ENCODE measurements around the gene AIRE. TPM values are rescaled to one million over a fixed set of nuclear protein-coding genes. Genes with fewer than 3 reads are reported as not detected.

AIRE gene
- total and polyA plus RNA-seq, 4 donors = 0.10 to 1.1 (median 0.56) TPM

DNA sequence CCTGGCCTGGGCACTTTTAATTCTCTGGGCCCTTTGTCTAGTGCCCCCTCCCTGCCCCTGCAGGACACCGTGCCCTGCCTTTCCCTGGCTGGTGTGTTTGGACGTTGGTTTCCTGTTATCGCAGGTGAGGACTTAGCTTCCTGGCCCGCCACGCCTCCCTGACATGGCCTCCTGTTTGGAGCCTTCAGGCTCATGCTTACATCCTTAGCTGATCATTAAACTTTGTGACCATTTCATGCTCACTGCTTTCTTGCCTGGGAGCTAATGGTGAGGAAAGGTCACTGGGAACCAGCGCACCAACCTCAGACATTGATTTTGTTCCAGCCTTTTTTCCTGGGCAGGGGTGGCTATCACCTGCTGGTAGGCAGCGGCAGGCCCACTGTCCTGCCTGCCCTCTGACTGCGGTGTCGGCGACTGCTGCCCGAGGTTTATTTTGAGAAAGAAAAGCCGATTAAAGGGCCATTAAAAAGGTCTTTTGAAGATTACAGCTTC is 17.9 kb downstream of the AIRE start:
- H3K27me3 ChIP-seq (ENCODE audit: control insufficient read depth, insufficient read depth, low read length) = no peaks in the 10 kb centered on the region
- H3K4me1 ChIP-seq (ENCODE audit: control insufficient read depth, insufficient read depth, low read length) = peaks cover 76% of the 10 kb centered on the region
- peaks cover 56% of the 10 kb centered on the region for H3K36me3 ChIP-seq (ENCODE audit: control insufficient read depth, insufficient read depth, low read length)
- H3K9me3 ChIP-seq (ENCODE audit: control insufficient read depth, insufficient read depth, low read length) = no peaks in the 10 kb centered on the region
- H3K4me3 ChIP-seq (ENCODE audit: low read depth, low read length) = no peak overlapping the region
- H3K27ac ChIP-seq (ENCODE audit: low read depth, low read length) = peak overlapping the region; percentile 45
- peak in 1 of 6 donors; percentile 7 for DNase-seq (ENCODE audit: low read depth in 4 of 6, low spot score in 6 of 6)
- 41% methylated on average over 6 of the region's 12 CpGs for WGBS (ENCODE audit: insufficient coverage)

DNA sequence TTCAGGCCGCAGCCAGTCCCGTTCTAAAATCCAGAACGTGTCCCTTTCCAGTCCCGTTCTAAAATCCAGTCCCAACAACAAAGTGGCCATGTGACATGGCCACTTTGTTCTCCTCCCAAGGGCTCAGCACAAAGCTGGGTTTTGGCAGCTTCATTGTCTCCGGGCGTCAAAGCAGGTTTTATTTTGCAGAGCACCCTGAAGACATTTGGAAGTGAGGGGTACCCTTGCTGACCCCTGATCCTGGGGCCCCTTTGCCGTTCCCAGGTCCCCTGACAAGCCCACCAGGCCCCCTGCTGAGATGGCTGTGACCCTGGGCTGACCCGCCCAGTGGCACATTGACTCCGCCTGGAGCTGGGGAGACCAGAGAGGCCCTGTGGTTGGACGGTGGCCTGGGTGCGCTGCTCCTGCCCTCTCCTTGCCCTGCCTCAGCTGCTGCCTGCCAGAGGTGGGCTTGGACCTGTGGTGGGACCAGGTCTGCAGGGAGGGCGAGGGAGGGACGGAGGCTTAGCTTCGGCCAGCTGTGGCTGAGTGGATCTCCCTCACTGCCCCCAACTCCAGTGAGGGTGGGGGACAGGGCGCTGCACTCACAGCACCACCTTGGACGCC is 18.4 kb downstream of the AIRE start:
- Histone ChIP-seq H3K36me3 (ENCODE audit: control insufficient read depth, insufficient read depth, low read length) (peaks cover 60% of the 10 kb centered on the region), H3K4me1 (ENCODE audit: control insufficient read depth, insufficient read depth, low read length) (peaks cover 75% of the 10 kb centered on the region), H3K4me3 (ENCODE audit: low read depth, low read length) (no peak overlapping the region), H3K27ac (ENCODE audit: low read depth, low read length) (peak overlapping the region; percentile 45), H3K9me3 (ENCODE audit: control insufficient read depth, insufficient read depth, low read length) (no peaks in the 10 kb centered on the region), H3K27me3 (ENCODE audit: control insufficient read depth, insufficient read depth, low read length) (no peaks in the 10 kb centered on the region)
- DNase-seq (ENCODE audit: low read depth in 4 of 6, low spot score in 6 of 6) = peak in 1 of 6 donors; percentile 49
- WGBS (ENCODE audit: insufficient coverage) = 39% methylated on average over 14 of the region's 16 CpGs

DNA sequence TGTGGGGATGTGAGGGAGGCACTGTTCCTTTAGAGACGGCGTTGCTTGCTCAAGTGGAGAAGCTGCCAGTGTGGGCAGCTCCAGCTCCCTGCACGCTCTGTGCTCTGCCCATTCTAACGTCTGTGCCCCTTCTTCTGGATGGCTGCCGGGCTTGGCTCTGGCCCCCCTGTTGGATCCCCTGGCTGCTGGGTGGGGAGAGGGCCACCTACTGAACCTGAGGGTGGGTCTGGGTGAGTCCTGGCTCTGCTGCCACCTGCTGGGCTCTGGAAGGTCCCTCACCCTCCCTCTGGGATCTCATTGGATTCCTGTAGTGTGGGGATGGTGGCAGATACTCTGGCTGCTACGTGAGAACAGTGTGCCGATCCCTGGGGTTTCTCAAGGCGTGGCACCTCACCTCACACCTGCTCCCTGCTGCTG is 19.2 kb downstream of the AIRE start:
- H3K36me3 ChIP-seq (ENCODE audit: control insufficient read depth, insufficient read depth, low read length) = peaks cover 67% of the 10 kb centered on the region
- H3K4me3 ChIP-seq (ENCODE audit: low read depth, low read length) = no peak overlapping the region
- peak in 2 of 6 donors; percentile 78 to 83 for DNase-seq (ENCODE audit: low read depth in 4 of 6, low spot score in 6 of 6)
- 44% methylated on average over 5 of the region's 8 CpGs for WGBS (ENCODE audit: insufficient coverage)
- no peaks in the 10 kb centered on the region for H3K27me3 ChIP-seq (ENCODE audit: control insufficient read depth, insufficient read depth, low read length)
- H3K9me3 ChIP-seq (ENCODE audit: control insufficient read depth, insufficient read depth, low read length) = no peaks in the 10 kb centered on the region
- H3K27ac ChIP-seq (ENCODE audit: low read depth, low read length) = peak overlapping the region; percentile 45
- H3K4me1 ChIP-seq (ENCODE audit: control insufficient read depth, insufficient read depth, low read length) = peaks cover 71% of the 10 kb centered on the region

DNA sequence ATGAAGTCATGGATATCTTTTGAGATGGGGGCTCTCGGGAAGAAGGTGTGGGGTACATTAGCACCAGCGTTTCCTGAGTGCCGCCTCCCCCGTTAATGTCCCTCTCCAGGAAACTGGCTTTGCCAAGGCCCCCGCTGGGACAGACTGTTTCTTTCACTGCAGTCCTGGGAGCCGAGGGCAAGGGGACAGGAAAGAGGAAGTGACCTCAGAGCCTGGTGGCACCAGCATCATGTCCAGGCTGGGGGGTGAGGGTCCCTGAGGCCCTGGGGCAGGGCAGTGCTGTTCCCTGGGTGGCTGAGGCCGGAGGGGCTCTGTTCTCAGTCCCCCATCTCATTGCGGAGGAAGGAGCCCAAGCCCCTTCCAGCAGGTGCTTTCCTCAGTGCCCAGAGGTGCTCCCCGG is 20.0 kb downstream of the AIRE start:
- H3K27ac ChIP-seq (ENCODE audit: low read depth, low read length) = peak overlapping the region; percentile 63
- peaks cover 76% of the 10 kb centered on the region for H3K36me3 ChIP-seq (ENCODE audit: control insufficient read depth, insufficient read depth, low read length)
- DNase-seq (ENCODE audit: low read depth in 4 of 6, low spot score in 6 of 6) = no peak
- WGBS (ENCODE audit: insufficient coverage) = 72% methylated on average over 7 of the region's 9 CpGs
- H3K27me3 ChIP-seq (ENCODE audit: control insufficient read depth, insufficient read depth, low read length) = no peaks in the 10 kb centered on the region
- no peak overlapping the region for H3K4me3 ChIP-seq (ENCODE audit: low read depth, low read length)
- H3K9me3 ChIP-seq (ENCODE audit: control insufficient read depth, insufficient read depth, low read length) = no peaks in the 10 kb centered on the region
- peaks cover 68% of the 10 kb centered on the region for H3K4me1 ChIP-seq (ENCODE audit: control insufficient read depth, insufficient read depth, low read length)

DNA sequence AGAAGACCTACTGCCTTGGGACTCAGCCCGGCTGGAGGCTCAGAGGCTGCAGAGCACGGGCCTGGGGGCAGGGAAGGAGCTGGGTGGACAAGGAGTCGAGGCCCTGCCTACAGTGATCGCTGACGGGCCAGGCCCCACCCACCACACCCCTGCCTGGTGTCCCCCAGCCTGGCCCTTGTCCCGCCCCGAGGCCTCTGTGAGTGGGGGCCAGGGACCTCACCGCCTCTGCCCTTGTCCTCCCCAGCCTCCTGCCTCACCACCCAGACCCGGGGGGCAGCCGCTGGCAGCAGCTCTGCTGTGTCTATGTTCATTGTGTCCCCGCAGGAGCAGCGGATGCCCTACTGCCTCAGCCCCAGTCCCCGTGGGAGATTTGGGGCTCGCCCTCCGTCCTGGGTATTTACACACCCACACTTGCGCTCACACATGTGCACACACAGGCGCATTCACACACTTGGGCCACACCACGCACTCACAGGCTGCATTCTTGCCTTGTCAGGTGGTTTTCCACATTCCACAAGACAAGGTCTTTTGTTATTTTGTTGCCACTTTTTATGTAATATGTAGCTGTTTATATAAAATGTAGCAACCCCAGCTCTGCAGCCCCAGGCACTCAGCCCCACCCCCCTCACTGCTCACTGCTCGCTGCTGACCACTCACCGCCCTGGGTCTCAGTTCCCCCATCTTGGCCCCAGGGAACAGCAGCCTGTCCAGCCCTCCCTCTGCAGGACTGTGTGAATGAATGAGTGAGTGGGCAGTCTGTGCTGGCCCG is 21.4 kb downstream of the AIRE start:
- Histone ChIP-seq H3K4me1 (ENCODE audit: control insufficient read depth, insufficient read depth, low read length) (peaks cover 54% of the 10 kb centered on the region), H3K27ac (ENCODE audit: low read depth, low read length) (peak overlapping the region; percentile 63), H3K4me3 (ENCODE audit: low read depth, low read length) (no peak overlapping the region), H3K36me3 (ENCODE audit: control insufficient read depth, insufficient read depth, low read length) (peaks cover 77% of the 10 kb centered on the region), H3K27me3 (ENCODE audit: control insufficient read depth, insufficient read depth, low read length) (no peaks in the 10 kb centered on the region), H3K9me3 (ENCODE audit: control insufficient read depth, insufficient read depth, low read length) (no peaks in the 10 kb centered on the region)
- no peak for DNase-seq (ENCODE audit: low read depth in 4 of 6, low spot score in 6 of 6)
- WGBS (ENCODE audit: insufficient coverage) = 84% methylated on average over 12 of the region's 21 CpGs

DNA sequence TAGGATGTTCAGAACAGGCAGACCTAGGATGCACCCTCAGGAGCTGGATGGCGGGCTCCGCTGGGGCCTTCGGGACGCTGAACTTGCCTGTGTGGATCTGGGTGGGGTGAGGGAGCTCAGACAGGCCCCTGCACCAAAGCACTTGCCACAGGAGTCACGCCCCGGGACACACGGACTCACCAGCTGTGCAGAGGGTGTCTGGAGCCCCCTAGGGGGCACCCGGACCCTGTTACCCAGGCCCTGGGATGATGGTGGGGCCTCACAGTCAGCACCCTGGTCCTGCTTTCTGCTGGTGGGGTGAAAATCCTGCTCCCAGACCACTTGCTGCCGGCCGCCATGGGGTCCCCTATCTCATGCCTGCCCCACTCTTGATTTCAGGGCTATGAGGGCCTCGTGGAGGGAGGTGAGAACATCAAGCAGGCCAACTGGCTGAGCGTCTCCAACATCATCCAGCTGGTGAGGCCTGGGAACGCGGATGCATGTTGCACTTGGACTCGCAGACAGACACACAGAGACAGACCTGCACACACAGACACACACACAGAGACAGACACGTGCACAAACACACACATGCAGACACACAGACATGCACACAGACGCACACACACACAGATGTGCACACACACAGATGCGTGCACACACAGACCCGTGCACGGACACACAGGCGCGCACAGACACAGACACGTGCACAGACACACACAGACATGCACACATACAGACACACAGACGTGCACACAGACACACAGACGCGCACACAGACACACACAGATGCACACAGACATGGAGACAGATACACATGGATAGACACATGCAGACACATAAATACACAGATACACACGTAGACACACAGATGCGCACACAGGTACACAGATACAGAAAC is 25.2 kb downstream of the AIRE start:
- H3K36me3 ChIP-seq (ENCODE audit: control insufficient read depth, insufficient read depth, low read length) = peaks cover 93% of the 10 kb centered on the region
- H3K9me3 ChIP-seq (ENCODE audit: control insufficient read depth, insufficient read depth, low read length) = no peaks in the 10 kb centered on the region
- DNase-seq (ENCODE audit: low read depth in 4 of 6, low spot score in 6 of 6) = no peak
- 91% methylated on average over 24 of the region's 28 CpGs for WGBS (ENCODE audit: insufficient coverage)
- H3K4me3 ChIP-seq (ENCODE audit: low read depth, low read length) = no peak overlapping the region
- no peaks in the 10 kb centered on the region for H3K27me3 ChIP-seq (ENCODE audit: control insufficient read depth, insufficient read depth, low read length)
- H3K4me1 ChIP-seq (ENCODE audit: control insufficient read depth, insufficient read depth, low read length) = peaks cover 20% of the 10 kb centered on the region
- H3K27ac ChIP-seq (ENCODE audit: low read depth, low read length) = no peak overlapping the region

DNA sequence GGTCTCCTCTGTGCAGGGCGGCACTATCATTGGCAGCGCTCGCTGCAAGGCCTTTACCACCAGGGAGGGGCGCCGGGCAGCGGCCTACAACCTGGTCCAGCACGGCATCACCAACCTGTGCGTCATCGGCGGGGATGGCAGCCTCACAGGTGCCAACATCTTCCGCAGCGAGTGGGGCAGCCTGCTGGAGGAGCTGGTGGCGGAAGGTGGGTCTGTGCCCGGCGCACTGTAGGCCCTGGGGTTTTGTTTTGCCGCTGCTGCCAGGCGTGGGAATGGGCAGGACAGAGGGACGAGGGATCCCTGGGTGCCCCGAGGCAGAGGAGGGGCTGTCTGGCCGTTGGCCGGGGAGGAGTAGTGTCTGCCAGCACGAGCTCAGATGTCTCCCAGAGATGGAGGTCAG is 26.4 kb downstream of the AIRE start:
- Histone ChIP-seq H3K27ac (ENCODE audit: low read depth, low read length) (no peak overlapping the region), H3K4me1 (ENCODE audit: control insufficient read depth, insufficient read depth, low read length) (peaks cover 10% of the 10 kb centered on the region), H3K36me3 (ENCODE audit: control insufficient read depth, insufficient read depth, low read length) (peaks cover 93% of the 10 kb centered on the region), H3K4me3 (ENCODE audit: low read depth, low read length) (no peak overlapping the region), H3K27me3 (ENCODE audit: control insufficient read depth, insufficient read depth, low read length) (no peaks in the 10 kb centered on the region), H3K9me3 (ENCODE audit: control insufficient read depth, insufficient read depth, low read length) (no peaks in the 10 kb centered on the region)
- 93% methylated on average over 20 of the region's 22 CpGs for WGBS (ENCODE audit: insufficient coverage)
- no peak for DNase-seq (ENCODE audit: low read depth in 4 of 6, low spot score in 6 of 6)

DNA sequence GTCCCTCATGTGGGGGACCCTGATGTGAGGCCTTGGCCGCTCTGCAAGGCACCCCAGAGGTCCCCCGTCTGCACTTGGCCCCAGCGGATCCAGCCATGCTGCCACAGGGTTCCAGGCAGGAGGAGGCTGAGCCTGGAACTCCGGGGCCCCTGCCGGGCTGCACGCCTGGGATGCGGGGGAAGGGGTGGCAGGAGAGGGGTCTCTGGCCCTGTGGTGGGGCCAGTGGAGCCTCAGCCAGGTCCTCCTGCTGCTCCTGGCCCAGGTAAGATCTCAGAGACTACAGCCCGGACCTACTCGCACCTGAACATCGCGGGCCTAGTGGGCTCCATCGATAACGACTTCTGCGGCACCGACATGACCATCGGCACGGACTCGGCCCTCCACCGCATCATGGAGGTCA is 27.0 kb downstream of the AIRE start:
- WGBS (ENCODE audit: insufficient coverage) = 92% methylated on average over 19 of the region's 19 CpGs
- Histone ChIP-seq H3K27ac (ENCODE audit: low read depth, low read length) (no peak overlapping the region), H3K27me3 (ENCODE audit: control insufficient read depth, insufficient read depth, low read length) (no peaks in the 10 kb centered on the region), H3K4me3 (ENCODE audit: low read depth, low read length) (no peak overlapping the region), H3K36me3 (ENCODE audit: control insufficient read depth, insufficient read depth, low read length) (peaks cover 93% of the 10 kb centered on the region), H3K9me3 (ENCODE audit: control insufficient read depth, insufficient read depth, low read length) (no peaks in the 10 kb centered on the region), H3K4me1 (ENCODE audit: control insufficient read depth, insufficient read depth, low read length) (peaks cover 7% of the 10 kb centered on the region)
- DNase-seq (ENCODE audit: low read depth in 4 of 6, low spot score in 6 of 6) = no peak

DNA sequence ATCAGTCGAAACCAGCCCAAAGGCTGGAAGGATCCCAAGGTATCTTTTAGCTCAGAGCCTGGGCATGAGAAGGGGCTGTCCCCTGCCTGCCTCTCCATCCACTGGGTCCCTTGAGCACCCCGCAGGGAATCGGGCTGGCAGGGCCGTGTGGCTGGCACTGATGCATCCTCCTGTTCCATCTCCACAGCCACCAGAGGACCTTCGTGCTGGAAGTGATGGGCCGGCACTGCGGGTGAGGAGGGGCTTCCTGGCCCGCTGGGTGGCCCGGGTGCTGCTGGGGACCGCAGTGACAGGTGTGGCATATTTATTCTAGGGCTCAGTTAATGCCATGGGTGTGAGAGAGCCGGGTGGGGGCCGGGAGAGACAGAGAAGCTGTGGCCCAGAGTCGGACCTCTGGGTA is 27.8 kb downstream of the AIRE start:
- WGBS (ENCODE audit: insufficient coverage) = 98% methylated on average over 13 of the region's 13 CpGs
- Histone ChIP-seq H3K36me3 (ENCODE audit: control insufficient read depth, insufficient read depth, low read length) (peaks cover 97% of the 10 kb centered on the region), H3K9me3 (ENCODE audit: control insufficient read depth, insufficient read depth, low read length) (no peaks in the 10 kb centered on the region), H3K4me1 (ENCODE audit: control insufficient read depth, insufficient read depth, low read length) (peaks cover 4% of the 10 kb centered on the region), H3K27ac (ENCODE audit: low read depth, low read length) (no peak overlapping the region), H3K27me3 (ENCODE audit: control insufficient read depth, insufficient read depth, low read length) (no peaks in the 10 kb centered on the region), H3K4me3 (ENCODE audit: low read depth, low read length) (no peak overlapping the region)
- DNase-seq (ENCODE audit: low read depth in 4 of 6, low spot score in 6 of 6) = no peak

Measured in spinal cord (tissue), 10 donors.